H1 (cell line): Measurements from ENCODE around the gene NXN. TPM values are rescaled to one million over a fixed set of nuclear protein-coding genes. Genes with fewer than 3 reads are reported as not detected.

ENCODE experiments used
- CTCF ChIA-PET: fragments of 300-600 bp; sonication (Branson Sonifier 250); formaldehyde crosslinking; loops from one replicate; lab custom pipeline; 2021; ENCODE audit not compliant: partially characterized antibody; lab: Charles Lee
- POLR2A ChIA-PET: fragments of 300-600 bp; sonication (Branson Sonifier 250); formaldehyde crosslinking; loops from one replicate; lab custom pipeline; 2021; ENCODE audit warnings: inconsistent platforms; ENCODE audit not compliant: partially characterized antibody; lab: Charles Lee
- DNase-seq, 2 experiments: peaks; one replicate each; pipeline versions ENCODE4 v3.0.0 to v3.0.0-alpha.2; 2010 to 2022; ENCODE audit warnings: low spot score in 2 of 2, low read depth in 1 of 2, mixed read lengths in 1 of 2
- FAIRE-seq: peaks from 2 replicates; lab custom pipeline; 2011; peaks lifted over from hg19 to GRCh38; lab: Jason Lieb, UNC
- H2AFZ ChIP-seq: 2 replicates; pipeline ENCODE4 v1.8.1; 2012; ENCODE audit warnings: low read length, inconsistent platforms
- H2AK5ac ChIP-seq: 2 replicates; pipeline ENCODE4 v1.6.1; 2013; ENCODE audit warnings: low read depth, low read length
- H2BK120ac ChIP-seq: replicated peaks from 2 replicates; pipeline ENCODE3; 2013; ENCODE audit warnings: low read depth, low read length, inconsistent platforms
- H2BK12ac ChIP-seq: 2 replicates; pipeline ENCODE4 v1.6.1; 2013; ENCODE audit warnings: low read depth, low read length
- H2BK15ac ChIP-seq: 2 replicates; pipeline ENCODE4 v1.6.1; 2013; ENCODE audit warnings: low read length
- H2BK20ac ChIP-seq: 2 replicates; pipeline ENCODE4 v1.6.1; 2013; ENCODE audit warnings: low read length
- H2BK5ac ChIP-seq: 2 replicates; pipeline ENCODE4 v1.6.1; 2013; ENCODE audit warnings: low read depth, low read length
- H3K14ac ChIP-seq: 2 replicates; pipeline ENCODE4 v1.6.1; 2013; ENCODE audit warnings: inconsistent platforms; ENCODE audit not compliant: insufficient read length
- H3K18ac ChIP-seq: 2 replicates; pipeline ENCODE4 v1.6.1; 2013; ENCODE audit warnings: low read length; ENCODE audit errors: extremely low read depth
- H3K23ac ChIP-seq: 2 replicates; pipeline ENCODE4 v1.6.1; 2013; ENCODE audit warnings: inconsistent platforms; ENCODE audit not compliant: insufficient read length
- H3K23me2 ChIP-seq: 2 replicates; pipeline ENCODE4 v1.6.1; 2013; ENCODE audit warnings: low read depth, low read length
- H3K27ac ChIP-seq: 2 replicates; pipeline ENCODE4 v1.6.1; 2011; ENCODE audit warnings: low read depth, low read length, inconsistent platforms
- H3K27me3 ChIP-seq, 4 experiments: replicated peaks in 1 of 4; 1 replicate in 1 of 4; 2 replicates in 3 of 4; pipeline versions ENCODE4 v1.6.1 to v1.8.1; 2011 to 2013; ENCODE audit warnings: low read length in 3 of 4, mild to moderate bottlenecking in 3 of 4, inconsistent platforms in 2 of 4, mixed read lengths in 2 of 4, moderate library complexity in 1 of 4; ENCODE audit not compliant: control insufficient read depth in 3 of 4, insufficient read depth in 3 of 4; ENCODE audit errors: extremely low read depth in 1 of 4
- H3K36me3 ChIP-seq, 4 experiments: 2 replicates each; pipeline versions ENCODE4 v1.6.1 to v1.8.1; 2011 to 2013; ENCODE audit warnings: mild to moderate bottlenecking in 4 of 4, low read length in 3 of 4, moderate library complexity in 2 of 4, control low read depth in 1 of 4, inconsistent platforms in 1 of 4; ENCODE audit not compliant: insufficient read depth in 4 of 4, control insufficient read depth in 2 of 4
- H3K4ac ChIP-seq: replicated peaks from 2 replicates; pipeline ENCODE3; 2013; ENCODE audit warnings: low read length, low read depth, mixed read lengths, inconsistent platforms; ENCODE audit not compliant: insufficient read length
- H3K4me1 ChIP-seq, 4 experiments: replicated peaks in 1 of 4; 1 replicate in 1 of 4; 2 replicates in 3 of 4; pipeline versions ENCODE4 v1.6.1 to v1.8.1; 2011 to 2013; ENCODE audit warnings: low read length in 3 of 4, inconsistent platforms in 2 of 4, mixed read lengths in 1 of 4; ENCODE audit not compliant: insufficient read depth in 4 of 4, control insufficient read depth in 3 of 4
- H3K4me2 ChIP-seq, 2 experiments: 2 replicates each; pipeline versions ENCODE4 v1.6.1 to v1.8.1; 2011 to 2013; ENCODE audit warnings: low read depth in 2 of 2, low read length in 2 of 2, control low read depth in 1 of 2, inconsistent platforms in 1 of 2, mild to moderate bottlenecking in 1 of 2; ENCODE audit not compliant: insufficient read depth in 1 of 2
- H3K4me3 ChIP-seq, 4 experiments: fragments of 200-600, 300-600 bp in 1 of 4; sonication (generic), shearing (Covaris generic), sonication (Bioruptor Twin) in 1 of 4; 2 replicates each; pipeline versions ENCODE4 v1.5.1 to v1.8.1; 2011 to 2016; ENCODE audit warnings: low read length in 4 of 4, low read depth in 3 of 4, control low read depth in 2 of 4, inconsistent platforms in 2 of 4, mild to moderate bottlenecking in 2 of 4, mixed read lengths in 1 of 4, moderate library complexity in 1 of 4; ENCODE audit not compliant: insufficient read depth in 2 of 4; ENCODE audit errors: extremely low read depth in 1 of 4
- H3K56ac ChIP-seq: replicated peaks from 2 replicates; pipeline ENCODE3; 2013; ENCODE audit warnings: low read depth, mild to moderate bottlenecking, mixed read lengths, low read length, inconsistent platforms; ENCODE audit not compliant: insufficient read length
- H3K79me1 ChIP-seq: 2 replicates; pipeline ENCODE4 v1.6.1; 2013; ENCODE audit warnings: low read depth, low read length, control low read depth
- H3K79me2 ChIP-seq, 2 experiments: 2 replicates each; pipeline versions ENCODE4 v1.6.1 to v1.8.1; 2012 to 2013; ENCODE audit warnings: low read length in 2 of 2, mild to moderate bottlenecking in 2 of 2, inconsistent platforms in 1 of 2; ENCODE audit not compliant: insufficient read depth in 2 of 2, control insufficient read depth in 1 of 2
- H3K9ac ChIP-seq, 4 experiments: replicated peaks in 1 of 4; 1 replicate in 1 of 4; 2 replicates in 3 of 4; pipeline versions ENCODE4 v1.6.1 to v1.8.1; 2011 to 2013; ENCODE audit warnings: low read depth in 3 of 4, low read length in 3 of 4, control low read depth in 2 of 4, mild to moderate bottlenecking in 2 of 4, moderate library complexity in 2 of 4, inconsistent platforms in 1 of 4; ENCODE audit errors: extremely low read depth in 1 of 4
- H3K9me3 ChIP-seq, 2 experiments: 2 replicates each; pipeline versions ENCODE4 v1.6.1 to v1.8.1; 2012 to 2013; ENCODE audit warnings: mild to moderate bottlenecking in 2 of 2, moderate library complexity in 2 of 2, control low read depth in 1 of 2, inconsistent platforms in 1 of 2, low read depth in 1 of 2, low read length in 1 of 2, mixed read lengths in 1 of 2; ENCODE audit not compliant: insufficient read depth in 2 of 2
- H4K20me1 ChIP-seq, 2 experiments: replicated peaks in 1 of 2; 2 replicates each; pipeline versions ENCODE3 to v1.8.1; 2011 to 2013; ENCODE audit warnings: inconsistent platforms in 2 of 2, low read length in 2 of 2, mild to moderate bottlenecking in 1 of 2; ENCODE audit not compliant: insufficient read depth in 2 of 2, control insufficient read depth in 1 of 2
- H4K5ac ChIP-seq: 2 replicates; pipeline ENCODE4 v1.6.1; 2013; ENCODE audit warnings: low read length, low read depth, mixed read lengths, inconsistent platforms; ENCODE audit not compliant: insufficient read length
- H4K8ac ChIP-seq: 2 replicates; pipeline ENCODE4 v1.8.0; 2013; ENCODE audit warnings: mild to moderate bottlenecking, moderate library complexity, low read length, inconsistent platforms; ENCODE audit not compliant: insufficient read depth; ENCODE audit errors: extremely low read depth
- H4K91ac ChIP-seq: replicated peaks from 2 replicates; pipeline ENCODE3; 2013; ENCODE audit warnings: low read length, mixed read lengths, inconsistent platforms; ENCODE audit not compliant: insufficient read length
- BRCA1 ChIP-seq: IDR thresholded peaks from 2 replicates; pipeline ENCODE4 v1.6.1; 2012; ENCODE audit warnings: low read depth, low read length, improper control_type of control experiment
- CBX8 ChIP-seq: fragments of 300-800, 300-1000 bp; sonication (generic); IDR thresholded peaks from 2 replicates; pipeline ENCODE4 v1.7.1; 2016; ENCODE audit warnings: low read depth, low read length, borderline replicate concordance
- CHD2 ChIP-seq: IDR thresholded peaks from 2 replicates; pipeline ENCODE4 v1.6.1; 2012; ENCODE audit warnings: low read length, improper control_type of control experiment
- CREB1 ChIP-seq: IDR thresholded peaks from 2 replicates; pipeline ENCODE4 v1.6.1; 2012; ENCODE audit warnings: inconsistent platforms
- NANOG ChIP-seq: IDR thresholded peaks from 2 replicates; pipeline ENCODE4 v1.6.1; 2011; ENCODE audit warnings: low read length, low read depth, mild to moderate bottlenecking, inconsistent platforms; ENCODE audit not compliant: insufficient read depth, poor library complexity, severe bottlenecking
- PHF8 ChIP-seq: fragments of 200-600 bp; sonication (generic); conservative IDR thresholded peaks from 2 replicates; pipeline ENCODE4 v1.7.1; 2012; ENCODE audit warnings: low read depth, mild to moderate bottlenecking, inconsistent platforms, low read length, moderate library complexity
- POU5F1 ChIP-seq: IDR thresholded peaks from 2 replicates; pipeline ENCODE4 v1.6.1; 2011; ENCODE audit warnings: low read depth, mild to moderate bottlenecking, low read length, moderate library complexity
- TAF7 ChIP-seq: optimal IDR thresholded peaks from 2 replicates; pipeline ENCODE3; 2011; ENCODE audit warnings: low read depth, mild to moderate bottlenecking, inconsistent platforms, low read length, moderate library complexity, borderline replicate concordance
- WGBS, 2 experiments: shearing (Covaris generic) in 1 of 2; methylation state at CpG; one replicate each; pipeline versions ENCODE4 v1.1.6 to v1.1.7; 2013 to 2015; ENCODE audit warnings: low lambda C conversion rate in 2 of 2, mixed read lengths in 2 of 2, inconsistent platforms in 1 of 2, low coverage in 1 of 2, missing lambda C conversion rate in 1 of 2; ENCODE audit not compliant: insufficient replicate concordance in 2 of 2, insufficient coverage in 1 of 2, insufficient read length in 1 of 2; ENCODE audit errors: extremely low coverage in 1 of 2, missing lambda C conversion rate in 1 of 2; 5-methylcytosine and 5-hydroxymethylcytosine counted together
- polyA plus RNA-seq, 7 experiments: library from polyadenylated mRNA; depleted of rRNA in 3 of 7; stranded (reverse) in 5 of 7; unstranded in 2 of 7; fragments of >200 nt in 5 of 7; fragments of 200-250 nt in 2 of 7; gene quantifications; 1 replicate in 5 of 7; 2 replicates in 1 of 7; 4 replicates in 1 of 7; pipeline versions ENCODE4 v1.2.1 to v1.2.3, GENCODE V29; 2011 to 2013; ENCODE audit warnings: missing spikeins in 2 of 7, mixed read lengths in 2 of 7
- total RNA-seq: library from RNA; stranded (reverse); fragmentation: NEBNext Ultra II Directional; extraction: Animal tissue kit (Norgen Biotek cat#: 25700); gene quantifications from 2 replicates; pipeline ENCODE4 v1.2.1, GENCODE V29; 2021

The NXN gene
- total and polyA plus RNA-seq, 2 of the 8 experiments (the other 6 are each of a cell fraction or from before 2014, with no cell fraction given), result 94.1 to 107 TPM

- Histone ChIP-seq H3K27ac (no peak overlapping the region), H3K56ac (no peak overlapping the region), H3K23me2 (no peaks in the 10 kb centered on the region), H3K4ac (no peak overlapping the region), H2BK15ac (no peak overlapping the region), H3K4me1 (no peaks in the 10 kb centered on the region; a peak in 1 of 7 replicates), H3K18ac (no peak overlapping the region), H2BK5ac (no peak overlapping the region), H2BK20ac (no peak overlapping the region), H3K36me3 (peaks cover 5 to 10% (median 8%) of the 10 kb centered on the region in 4 experiments; a peak in 6 of 8 replicates), H2AK5ac (no peak overlapping the region), H3K9me3 (no peaks in the 10 kb centered on the region), H2BK12ac (no peak overlapping the region), H3K79me2 (peaks cover 0 to 8% of the 10 kb centered on the region in 2 experiments; a peak in 1 of 4 replicates), H4K20me1 (peaks cover 2% of the 10 kb centered on the region in 2 experiments), H4K5ac (no peak overlapping the region), H3K9ac (no peak overlapping the region), H3K14ac (no peak overlapping the region), H3K27me3 (no peaks in the 10 kb centered on the region), H3K4me3 (no peak overlapping the region), H4K8ac (no peak overlapping the region), H2AFZ (no peak overlapping the region), H3K79me1 (no peaks in the 10 kb centered on the region), H3K23ac (no peak overlapping the region), H2BK120ac (no peak overlapping the region), H3K4me2 (no peak overlapping the region), H4K91ac (no peak overlapping the region)
- WGBS, 2 experiments, result 92% methylated on average over 16 of the region's 17 CpGs; no CpG with 5 or more reads in 1 of the 2 experiments
- DNase-seq (no peak), FAIRE-seq (no peak)
- no peak for TF ChIP-seq TAF7
- no peak for TF ChIP-seq CREB1
- TF ChIP-seq BRCA1, result no peak
- TF ChIP-seq POU5F1, result no peak
- no peak for TF ChIP-seq NANOG
- TF ChIP-seq CBX8, result no peak
- no peak for TF ChIP-seq CHD2
- TF ChIP-seq PHF8, result no peak
- POLR2A ChIA-PET, result interaction anchor here (1.3 kb wide), 1 partner anchor 155 kb away, joined by 4 read pairs; the partner anchor contains the start of gene NXN
- CTCF ChIA-PET, result interaction anchor here (0.9 to 1.6 kb wide), 4 partner anchors 30 to 174 kb away, joined by 3 to 5 read pairs (median 4); no protein-coding TSS in a partner anchor
These were observed 154.4 kb downstream of the NXN start for GRCh38 chr17:825216-825615.
